ENCODE results near the gene GPR132.

DNA sequence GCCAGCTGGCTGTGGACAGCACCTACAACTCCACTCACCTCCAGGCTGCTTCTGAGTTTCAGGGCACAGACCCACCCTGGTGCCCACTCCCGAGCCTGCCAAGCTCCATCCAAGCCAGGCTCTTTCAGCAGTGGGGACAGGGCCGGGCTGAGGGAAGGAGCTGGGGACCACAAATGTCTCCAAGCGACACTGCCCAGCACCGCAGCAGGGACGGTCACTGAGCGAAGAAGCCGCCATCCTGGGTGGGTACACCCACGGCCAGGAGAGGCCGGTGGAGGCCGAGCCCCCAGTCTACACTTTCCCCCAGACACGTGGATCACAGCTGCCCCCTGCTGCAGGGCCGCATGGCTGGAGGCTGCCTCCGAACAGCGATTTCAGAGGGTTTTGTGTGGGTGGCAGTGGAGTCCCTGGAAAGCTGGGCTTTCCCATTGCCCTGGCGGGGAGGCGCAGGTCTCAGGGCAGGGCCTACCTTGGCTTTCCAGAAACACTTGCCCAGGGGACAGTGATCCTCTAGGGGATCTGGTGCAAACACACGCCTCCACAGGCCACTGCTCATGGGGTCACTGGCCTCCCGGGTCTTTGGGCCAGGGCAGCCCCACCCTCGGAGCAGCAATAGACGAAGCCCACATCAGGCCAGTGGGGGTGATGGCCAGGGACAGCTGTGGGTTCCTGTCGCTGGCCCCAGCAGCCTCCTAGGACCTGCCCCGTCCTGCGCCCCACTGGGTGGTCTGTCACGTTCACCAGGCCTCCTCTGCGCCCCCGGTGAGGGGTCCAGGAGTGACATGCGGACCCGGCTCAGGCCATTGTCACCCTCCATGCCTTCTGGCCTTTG lies 1.2 kb upstream of the GPR132 start:
- TF ChIP-seq CTCF (IDR thresholded peaks at IDR 0.05) (no peak), POLR2A (IDR thresholded peaks at IDR 0.05) (no peak)
